Naive B cell (primary cell): ENCODE data around the gene NAGLU. TPM values are rescaled to one million over a fixed set of nuclear protein-coding genes. Genes with fewer than 3 reads are reported as not detected.
A peak's percentile ranks its signal among the peaks of the same experiment; 100 is the strongest.

Source experiments
- ATAC-seq, 2 donors: fragments of 150-1000 bp; cut with Tn5 transposase; 2 replicates each; pipeline ENCODE4 v1.10.0; 2021; ENCODE audit warnings: low read depth in 2 of 2, mild to moderate bottlenecking in 2 of 2, moderate library complexity in 2 of 2
- DNase-seq: peaks from one replicate; pipeline ENCODE4 v3.0.0; 2022
- H3K27ac Mint-ChIP-seq, 6 donors: one replicate each; pipeline ENCODE4 v1.8.0; 2020 to 2022; ENCODE audit warnings: mild to moderate bottlenecking in 6 of 6, mixed read lengths in 6 of 6, moderate library complexity in 5 of 6, inconsistent platforms in 2 of 6
- H3K27me3 Mint-ChIP-seq, 3 donors: one replicate each; pipeline ENCODE4 v1.8.0; 2021 to 2022; ENCODE audit warnings: mixed read lengths in 3 of 3, mild to moderate bottlenecking in 1 of 3
- H3K36me3 Mint-ChIP-seq, 2 donors: one replicate each; pipeline ENCODE4 v1.8.0; 2020 to 2022; ENCODE audit warnings: mixed read lengths in 2 of 2, inconsistent platforms in 1 of 2, mild to moderate bottlenecking in 1 of 2
- H3K4me1 Mint-ChIP-seq, 3 donors: one replicate each; pipeline ENCODE4 v1.8.0; 2020 to 2022; ENCODE audit warnings: mixed read lengths in 3 of 3, inconsistent platforms in 1 of 3, mild to moderate bottlenecking in 1 of 3, moderate library complexity in 1 of 3
- H3K4me3 Mint-ChIP-seq, 8 donors: one replicate each; pipeline ENCODE4 v1.8.0; 2020 to 2022; ENCODE audit warnings: mild to moderate bottlenecking in 8 of 8, mixed read lengths in 8 of 8, moderate library complexity in 8 of 8, inconsistent platforms in 2 of 8
- H3K9me3 Mint-ChIP-seq, 7 donors: one replicate each; pipeline ENCODE4 v1.8.0; 2020 to 2022; ENCODE audit warnings: mixed read lengths in 7 of 7, mild to moderate bottlenecking in 5 of 7, inconsistent platforms in 2 of 7, moderate library complexity in 1 of 7
- polyA plus RNA-seq, 6 donors: library from polyadenylated mRNA; unstranded; fragments of 300-500 nt; fragmentation: Illumina TruSeq; gene quantifications; one replicate each; pipeline ENCODE4 v1.2.3, GENCODE V29; 2021; ENCODE audit warnings: low read depth in 6 of 6

The NAGLU gene
- polyA plus RNA-seq, 6 donors from 2014 or later, result 17.1 to 34.9 (median 23.6) TPM

DNA sequence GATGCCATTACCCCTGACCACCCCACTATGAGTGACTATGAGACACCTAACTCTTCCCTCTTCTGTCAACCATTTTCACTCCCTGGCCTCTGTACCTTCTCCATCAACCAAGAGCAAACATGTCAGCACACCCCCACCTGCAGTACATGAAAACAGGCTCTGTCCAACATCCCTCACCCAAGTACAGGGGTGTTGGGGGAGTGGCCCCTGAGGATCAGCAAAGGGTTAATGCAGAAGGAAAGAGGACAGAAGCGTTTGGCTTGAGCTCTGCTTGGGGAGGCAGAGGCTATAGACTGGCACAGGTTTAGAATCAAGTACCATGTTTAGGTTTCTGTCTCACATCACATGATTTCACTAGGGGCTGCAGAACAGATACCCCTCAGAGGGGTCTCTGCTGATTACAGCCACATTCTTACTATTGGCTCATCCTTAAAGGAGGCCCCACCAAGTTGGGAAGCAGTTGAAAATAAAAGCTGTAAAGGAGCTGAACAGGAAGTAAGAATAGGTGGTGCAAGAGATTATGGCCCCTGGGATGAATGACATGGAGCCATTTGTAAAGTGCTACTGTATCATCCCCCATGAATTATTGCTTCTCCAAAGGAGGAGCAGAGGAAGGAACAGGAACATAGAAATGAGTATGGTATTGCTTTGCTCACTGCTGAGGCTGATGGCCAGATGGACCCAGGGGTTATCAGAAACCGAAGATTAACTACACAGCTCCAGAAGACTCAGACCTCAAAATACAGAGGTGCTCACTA lies 43.9 kb downstream of the NAGLU start:
- peaks cover 28 to 39% (median 35%) of the 10 kb centered on the region in 3 donors for H3K4me1 Mint-ChIP-seq
- no peaks in the 10 kb centered on the region for H3K27me3 Mint-ChIP-seq
- no peak for DNase-seq
- no peak for ATAC-seq
- peaks cover 0 to 3% of the 10 kb centered on the region in 2 donors for H3K36me3 Mint-ChIP-seq
- peak overlapping the region in 2 of 6 donors; percentile 62 to 76 for H3K27ac Mint-ChIP-seq
- no peaks in the 10 kb centered on the region for H3K9me3 Mint-ChIP-seq
- peak overlapping the region in 4 of 8 donors; percentile 56 to 78 (median 60) for H3K4me3 Mint-ChIP-seq

GRCh38 chr17:42581744-42582270 lies 45.8 kb downstream of the NAGLU start:
- Mint-ChIP-seq H3K4me1 (peaks cover 19 to 36% (median 30%) of the 10 kb centered on the region in 3 donors), H3K27ac (no peak overlapping the region), H3K4me3 (no peak overlapping the region), H3K9me3 (no peaks in the 10 kb centered on the region), H3K27me3 (no peaks in the 10 kb centered on the region), H3K36me3 (peaks cover 0 to 8% of the 10 kb centered on the region in 2 donors)
- DNase-seq, result no peak
- ATAC-seq, result no peak

DNA sequence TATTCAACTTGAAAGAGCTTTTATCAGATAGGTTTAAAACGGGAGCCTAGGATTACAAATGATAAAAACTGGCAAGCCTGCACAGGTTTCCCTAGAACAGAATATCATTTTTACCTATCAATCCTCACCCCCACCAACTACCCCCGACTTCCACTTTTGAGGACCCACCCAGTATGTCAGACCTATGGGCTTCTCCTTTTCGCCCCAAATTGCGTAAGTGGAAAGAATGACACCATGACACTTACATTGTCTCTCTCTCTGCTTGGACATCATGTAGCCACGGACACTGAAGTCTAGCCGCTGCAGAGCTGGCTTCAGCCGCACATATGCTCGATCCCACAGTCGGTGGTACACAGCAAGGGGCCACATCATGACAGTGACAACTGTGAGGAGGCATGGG lies 48.8 kb downstream of the NAGLU start:
- peak overlapping the region in 1 of 8 donors; percentile 13 for H3K4me3 Mint-ChIP-seq
- peaks cover 12 to 17% (median 16%) of the 10 kb centered on the region in 3 donors for H3K4me1 Mint-ChIP-seq
- H3K9me3 Mint-ChIP-seq, result no peaks in the 10 kb centered on the region
- H3K36me3 Mint-ChIP-seq, result peaks cover 8 to 12% of the 10 kb centered on the region in 2 donors
- H3K27ac Mint-ChIP-seq, result no peak overlapping the region
- no peaks in the 10 kb centered on the region for H3K27me3 Mint-ChIP-seq
- no peak for ATAC-seq
- DNase-seq, result no peak

- Mint-ChIP-seq H3K4me3 (no peak overlapping the region), H3K27me3 (no peaks in the 10 kb centered on the region), H3K4me1 (peaks cover 12 to 16% (median 15%) of the 10 kb centered on the region in 3 donors), H3K36me3 (peaks cover 9 to 12% of the 10 kb centered on the region in 2 donors), H3K9me3 (no peaks in the 10 kb centered on the region), H3K27ac (no peak overlapping the region)
- DNase-seq (no peak), ATAC-seq (no peak)
These were observed 49.3 kb downstream of the NAGLU start for GRCh38 chr17:42585353-42585752.

DNA sequence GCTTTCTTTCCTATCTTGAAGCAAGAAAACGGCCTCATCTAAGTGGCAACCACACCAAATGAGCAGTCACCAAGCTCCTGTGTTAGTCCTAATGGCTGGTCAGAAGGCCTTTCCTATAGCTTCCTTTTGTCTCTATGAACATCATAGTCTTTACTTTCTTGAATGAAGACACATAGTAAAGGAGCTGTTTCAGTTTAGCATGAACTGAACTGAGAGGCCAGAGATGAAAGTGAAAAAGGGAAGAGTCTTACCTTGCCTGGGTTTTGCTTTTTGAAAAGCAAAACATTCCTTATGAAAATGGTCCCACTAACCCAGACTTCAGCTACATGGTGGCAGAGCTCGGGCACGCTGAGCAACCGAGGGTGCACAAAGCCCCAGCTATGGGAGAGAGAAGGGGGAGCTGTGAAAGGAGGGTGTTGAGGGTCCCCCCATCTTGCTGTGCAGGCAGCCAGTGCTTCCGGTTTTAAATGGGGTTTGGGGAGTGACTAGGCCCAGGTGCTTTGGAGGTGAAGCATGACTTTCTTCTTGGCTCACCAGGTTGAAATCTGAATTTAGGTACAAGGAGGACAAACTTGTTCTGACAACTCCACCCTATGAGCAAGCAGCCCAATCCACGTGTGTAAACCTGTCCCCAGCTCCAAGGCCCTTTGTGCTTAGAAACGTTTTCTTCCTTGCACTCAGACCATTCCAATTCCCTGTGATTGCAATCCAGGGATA lies 50.6 kb downstream of the NAGLU start:
- ATAC-seq, result peak; percentile 36 to 68
- peaks cover 9 to 12% of the 10 kb centered on the region in 2 donors for H3K36me3 Mint-ChIP-seq
- H3K9me3 Mint-ChIP-seq, result no peaks in the 10 kb centered on the region
- H3K4me1 Mint-ChIP-seq, result peaks cover 12 to 16% (median 15%) of the 10 kb centered on the region in 3 donors
- H3K27ac Mint-ChIP-seq, result peak overlapping the region; percentile 49 to 89 (median 78)
- DNase-seq, result no peak
- peak overlapping the region; percentile 9 to 82 (median 62) for H3K4me3 Mint-ChIP-seq
- H3K27me3 Mint-ChIP-seq, result no peaks in the 10 kb centered on the region

DNA sequence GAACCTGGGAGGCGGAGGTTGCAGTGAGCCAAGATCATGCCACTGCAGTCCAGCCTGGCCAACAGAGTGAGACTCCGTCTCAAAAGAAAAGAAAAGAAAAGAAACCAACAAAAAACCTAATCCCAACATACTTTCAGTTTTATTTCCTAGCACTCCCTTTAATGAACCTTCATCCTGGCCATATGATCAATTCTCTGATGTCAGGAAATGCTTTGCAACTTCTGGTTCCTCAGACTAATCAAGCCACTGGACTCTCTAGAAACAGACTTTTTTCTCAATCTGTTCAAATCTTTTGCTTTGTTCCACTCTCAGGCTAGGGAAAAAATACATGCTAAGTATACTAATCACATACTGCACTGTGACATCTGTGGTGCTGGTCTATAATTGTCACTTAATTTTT lies 54.8 kb downstream of the NAGLU start:
- ATAC-seq (no peak), DNase-seq (no peak)
- H3K4me3 Mint-ChIP-seq, result no peak overlapping the region
- peak overlapping the region in 1 of 6 donors; percentile 49 for H3K27ac Mint-ChIP-seq
- no peaks in the 10 kb centered on the region for H3K9me3 Mint-ChIP-seq
- H3K4me1 Mint-ChIP-seq, result peaks cover 15 to 17% (median 16%) of the 10 kb centered on the region in 3 donors
- H3K27me3 Mint-ChIP-seq, result no peaks in the 10 kb centered on the region
- peaks cover 7 to 9% of the 10 kb centered on the region in 2 donors for H3K36me3 Mint-ChIP-seq

- Mint-ChIP-seq H3K36me3 (peaks cover 9% of the 10 kb centered on the region in 2 donors), H3K27ac (no peak overlapping the region), H3K9me3 (no peaks in the 10 kb centered on the region), H3K4me3 (no peak overlapping the region), H3K27me3 (no peaks in the 10 kb centered on the region), H3K4me1 (peaks cover 14 to 20% (median 15%) of the 10 kb centered on the region in 3 donors)
- ATAC-seq, result no peak
- DNase-seq, result no peak
These were observed 55.4 kb downstream of the NAGLU start for GRCh38 chr17:42591411-42591810.

Other genes starting within 250 kb of the NAGLU start
- gene STAT5A, start 247.7 kb upstream of the NAGLU start, polyA plus RNA-seq, result 10 to 100 TPM; 24.6 to 53.2 (median 45.2) TPM
- 100 to 1,000 TPM in 3 of 6 donors, 10 to 100 TPM in 3; 89.8 to 112 (median 101) TPM for gene STAT3, start 147.8 kb upstream of the NAGLU start, polyA plus RNA-seq
- gene CAVIN1, start 113.0 kb upstream of the NAGLU start, polyA plus RNA-seq, result not detected
- 10 to 100 TPM; 42.5 to 81.0 (median 62.8) TPM for gene ATP6V0A1, start 77.4 kb upstream of the NAGLU start, polyA plus RNA-seq
- 1 to 10 TPM in 2 of 6 donors, under 1 TPM in 3, not detected in 1; 0.55 to 1.6 (median 0.90) TPM for gene HSD17B1, start 16.7 kb downstream of the NAGLU start, polyA plus RNA-seq
- gene COASY, start 25.9 kb downstream of the NAGLU start, polyA plus RNA-seq, result 100 to 1,000 TPM in 1 of 6 donors, 10 to 100 TPM in 5; 40.6 to 104 (median 55.5) TPM
- gene MLX, start 30.9 kb downstream of the NAGLU start, polyA plus RNA-seq, result 10 to 100 TPM; 26.7 to 48.2 (median 32.9) TPM
- gene PSMC3IP, start 41.5 kb downstream of the NAGLU start, polyA plus RNA-seq, result 1 to 10 TPM in 5 of 6 donors, not detected in 1; 1.5 to 2.9 (median 2.4) TPM
- 100 to 1,000 TPM; 132 to 161 (median 140) TPM for gene RETREG3, start 73.1 kb downstream of the NAGLU start, polyA plus RNA-seq
- gene TUBG1, start 73.4 kb downstream of the NAGLU start, polyA plus RNA-seq, result 10 to 100 TPM in 1 of 6 donors, 1 to 10 TPM in 4, not detected in 1; 4.2 to 10.2 (median 6.8) TPM
- gene TUBG2, start 123.0 kb downstream of the NAGLU start, polyA plus RNA-seq, result 1 to 10 TPM in 5 of 6 donors, under 1 TPM in 1; 0.39 to 3.3 (median 1.5) TPM
- not detected for gene PLEKHH3, start 140.8 kb downstream of the NAGLU start, polyA plus RNA-seq
- 1 to 10 TPM in 1 of 6 donors, under 1 TPM in 2, not detected in 3; 0.27 to 1.8 (median 0.93) TPM for gene CCR10, start 145.6 kb downstream of the NAGLU start, polyA plus RNA-seq
- under 1 TPM in 5 of 6 donors, not detected in 1; 0.19 to 1.00 (median 0.39) TPM for gene CNTNAP1, start 146.3 kb downstream of the NAGLU start, polyA plus RNA-seq
- gene EZH1, start 208.8 kb downstream of the NAGLU start, polyA plus RNA-seq, result 10 to 100 TPM in 5 of 6 donors, 1 to 10 TPM in 1; 8.2 to 63.4 (median 47.3) TPM
- not detected for gene RAMP2, start 225.0 kb downstream of the NAGLU start, polyA plus RNA-seq
- gene VPS25, start 237.2 kb downstream of the NAGLU start, polyA plus RNA-seq, result 10 to 100 TPM; 44.3 to 61.0 (median 56.5) TPM
- gene WNK4, start 244.4 kb downstream of the NAGLU start, polyA plus RNA-seq, result under 1 TPM in 1 of 6 donors, not detected in 5; 0.10 TPM